Measurements from ENCODE around the gene NUAK1.

DNA sequence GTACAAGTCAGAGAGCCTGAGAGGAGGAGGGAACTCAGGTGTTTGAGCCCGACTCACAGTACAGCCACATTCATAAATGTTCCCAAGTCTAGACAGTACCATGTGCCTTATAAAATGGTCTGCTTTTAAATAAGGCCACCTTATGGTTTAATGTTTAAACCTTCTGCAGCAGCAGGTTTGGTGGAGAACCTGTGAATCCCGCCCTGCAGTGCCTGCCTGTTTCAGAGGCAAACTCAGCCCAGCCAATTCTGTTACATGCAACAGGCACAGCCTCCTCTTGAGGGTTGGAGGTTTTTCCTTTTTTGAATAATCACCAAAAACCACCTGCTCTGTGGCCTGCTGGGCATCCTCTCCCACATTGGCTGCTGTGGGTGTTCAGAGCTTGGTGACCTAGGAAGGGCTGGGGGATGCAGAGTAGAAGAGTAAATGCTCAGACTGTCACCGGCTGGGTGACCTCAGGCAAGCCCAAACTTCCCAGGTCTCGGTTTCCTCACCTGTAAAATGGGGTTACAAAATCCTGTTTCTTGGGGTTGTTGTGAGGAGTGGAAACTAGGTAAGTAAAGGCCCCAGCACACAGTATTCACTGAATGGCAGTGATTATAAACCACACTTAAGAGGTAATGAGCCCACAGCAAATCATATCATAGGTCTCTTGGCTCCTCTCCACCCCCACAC, 28.0 kb downstream of the NUAK1 start:
- TF ChIP-seq, protein P1, sequence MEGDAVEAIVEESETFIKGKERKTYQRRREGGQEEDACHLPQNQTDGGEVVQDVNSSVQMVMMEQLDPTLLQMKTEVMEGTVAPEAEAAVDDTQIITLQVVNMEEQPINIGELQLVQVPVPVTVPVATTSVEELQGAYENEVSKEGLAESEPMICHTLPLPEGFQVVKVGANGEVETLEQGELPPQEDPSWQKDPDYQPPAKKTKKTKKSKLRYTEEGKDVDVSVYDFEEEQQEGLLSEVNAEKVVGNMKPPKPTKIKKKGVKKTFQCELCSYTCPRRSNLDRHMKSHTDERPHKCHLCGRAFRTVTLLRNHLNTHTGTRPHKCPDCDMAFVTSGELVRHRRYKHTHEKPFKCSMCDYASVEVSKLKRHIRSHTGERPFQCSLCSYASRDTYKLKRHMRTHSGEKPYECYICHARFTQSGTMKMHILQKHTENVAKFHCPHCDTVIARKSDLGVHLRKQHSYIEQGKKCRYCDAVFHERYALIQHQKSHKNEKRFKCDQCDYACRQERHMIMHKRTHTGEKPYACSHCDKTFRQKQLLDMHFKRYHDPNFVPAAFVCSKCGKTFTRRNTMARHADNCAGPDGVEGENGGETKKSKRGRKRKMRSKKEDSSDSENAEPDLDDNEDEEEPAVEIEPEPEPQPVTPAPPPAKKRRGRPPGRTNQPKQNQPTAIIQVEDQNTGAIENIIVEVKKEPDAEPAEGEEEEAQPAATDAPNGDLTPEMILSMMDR (IDR thresholded peaks at IDR 0.05; ENCODE audit: insufficient read depth, low read length), result no peak
- no peak for TF ChIP-seq SPI1 (IDR thresholded peaks at IDR 0.05; ENCODE audit: borderline replicate concordance, low read depth)
- no peak for TF ChIP-seq GABPA (IDR thresholded peaks at IDR 0.05; ENCODE audit: low read depth)
- TF ChIP-seq, protein P2, sequence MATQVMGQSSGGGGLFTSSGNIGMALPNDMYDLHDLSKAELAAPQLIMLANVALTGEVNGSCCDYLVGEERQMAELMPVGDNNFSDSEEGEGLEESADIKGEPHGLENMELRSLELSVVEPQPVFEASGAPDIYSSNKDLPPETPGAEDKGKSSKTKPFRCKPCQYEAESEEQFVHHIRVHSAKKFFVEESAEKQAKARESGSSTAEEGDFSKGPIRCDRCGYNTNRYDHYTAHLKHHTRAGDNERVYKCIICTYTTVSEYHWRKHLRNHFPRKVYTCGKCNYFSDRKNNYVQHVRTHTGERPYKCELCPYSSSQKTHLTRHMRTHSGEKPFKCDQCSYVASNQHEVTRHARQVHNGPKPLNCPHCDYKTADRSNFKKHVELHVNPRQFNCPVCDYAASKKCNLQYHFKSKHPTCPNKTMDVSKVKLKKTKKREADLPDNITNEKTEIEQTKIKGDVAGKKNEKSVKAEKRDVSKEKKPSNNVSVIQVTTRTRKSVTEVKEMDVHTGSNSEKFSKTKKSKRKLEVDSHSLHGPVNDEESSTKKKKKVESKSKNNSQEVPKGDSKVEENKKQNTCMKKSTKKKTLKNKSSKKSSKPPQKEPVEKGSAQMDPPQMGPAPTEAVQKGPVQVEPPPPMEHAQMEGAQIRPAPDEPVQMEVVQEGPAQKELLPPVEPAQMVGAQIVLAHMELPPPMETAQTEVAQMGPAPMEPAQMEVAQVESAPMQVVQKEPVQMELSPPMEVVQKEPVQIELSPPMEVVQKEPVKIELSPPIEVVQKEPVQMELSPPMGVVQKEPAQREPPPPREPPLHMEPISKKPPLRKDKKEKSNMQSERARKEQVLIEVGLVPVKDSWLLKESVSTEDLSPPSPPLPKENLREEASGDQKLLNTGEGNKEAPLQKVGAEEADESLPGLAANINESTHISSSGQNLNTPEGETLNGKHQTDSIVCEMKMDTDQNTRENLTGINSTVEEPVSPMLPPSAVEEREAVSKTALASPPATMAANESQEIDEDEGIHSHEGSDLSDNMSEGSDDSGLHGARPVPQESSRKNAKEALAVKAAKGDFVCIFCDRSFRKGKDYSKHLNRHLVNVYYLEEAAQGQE (IDR thresholded peaks at IDR 0.05; ENCODE audit: insufficient replicate concordance, low read depth), result no peak
